A673 (cell line): Measurements from ENCODE around the gene MAN2B2.

Source experiments
- EZH2 ChIP-seq: fragments of 200-600 bp; sonication (generic); IDR thresholded peaks from 2 replicates; pipeline ENCODE4 v1.6.1; 2017; ENCODE audit warnings: borderline replicate concordance, low read depth, mild to moderate bottlenecking, mixed read lengths, antibody characterized with exemption, low read length; ENCODE audit not compliant: poor library complexity, severe bottlenecking
- TF ChIP-seq, protein P1 (sequence below): fragments of 300-800, 200-600 bp; sonication (generic); conservative IDR thresholded peaks from 2 replicates; pipeline ENCODE4 v1.5.1; 2017; ENCODE audit warnings: low read depth, mild to moderate bottlenecking, antibody characterized with exemption, low read length, moderate library complexity, mixed read lengths

- TF ChIP-seq, protein P1, sequence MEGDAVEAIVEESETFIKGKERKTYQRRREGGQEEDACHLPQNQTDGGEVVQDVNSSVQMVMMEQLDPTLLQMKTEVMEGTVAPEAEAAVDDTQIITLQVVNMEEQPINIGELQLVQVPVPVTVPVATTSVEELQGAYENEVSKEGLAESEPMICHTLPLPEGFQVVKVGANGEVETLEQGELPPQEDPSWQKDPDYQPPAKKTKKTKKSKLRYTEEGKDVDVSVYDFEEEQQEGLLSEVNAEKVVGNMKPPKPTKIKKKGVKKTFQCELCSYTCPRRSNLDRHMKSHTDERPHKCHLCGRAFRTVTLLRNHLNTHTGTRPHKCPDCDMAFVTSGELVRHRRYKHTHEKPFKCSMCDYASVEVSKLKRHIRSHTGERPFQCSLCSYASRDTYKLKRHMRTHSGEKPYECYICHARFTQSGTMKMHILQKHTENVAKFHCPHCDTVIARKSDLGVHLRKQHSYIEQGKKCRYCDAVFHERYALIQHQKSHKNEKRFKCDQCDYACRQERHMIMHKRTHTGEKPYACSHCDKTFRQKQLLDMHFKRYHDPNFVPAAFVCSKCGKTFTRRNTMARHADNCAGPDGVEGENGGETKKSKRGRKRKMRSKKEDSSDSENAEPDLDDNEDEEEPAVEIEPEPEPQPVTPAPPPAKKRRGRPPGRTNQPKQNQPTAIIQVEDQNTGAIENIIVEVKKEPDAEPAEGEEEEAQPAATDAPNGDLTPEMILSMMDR: no peak
- no peak for TF ChIP-seq EZH2
Observed at GRCh38 chr4:6557185-6557584, 17.8 kb upstream of the MAN2B2 start.
